MCF 10A (cell line): Measurements from ENCODE around the gene IL17C. TPM values are rescaled to one million over a fixed set of nuclear protein-coding genes. Genes with fewer than 3 reads are reported as not detected.

Experiments
- BruUV-seq: library from RNA; stranded (reverse); fragments of 400-500 nt; replicated peaks from 2 replicates; lab custom pipeline; 2021; lab: Mats Ljungman, UMichigan
- CTCF ChIA-PET: fragments of 300-600 bp; sonication (Branson Sonifier 250); formaldehyde crosslinking; extraction: SDS; loops from one replicate; lab custom pipeline; 2021; ENCODE audit warnings: antibody characterized with exemption, inconsistent platforms; lab: Yijun Ruan, JAX
- POLR2A ChIA-PET: fragments of 300-600, 350-650 bp; sonication (Branson Sonifier 250); formaldehyde crosslinking; extraction: SDS; loops from one replicate; lab custom pipeline; 2020; ENCODE audit warnings: antibody characterized with exemption, inconsistent platforms; lab: Yijun Ruan, JAX
- DNase-seq: peaks from one replicate; pipeline ENCODE4 v3.0.0-alpha.2; 2018; ENCODE audit not compliant: unreplicated experiment
- H3K27ac Mint-ChIP-seq: one replicate; pipeline ENCODE4 v1.8.0; 2022; ENCODE audit warnings: mild to moderate bottlenecking, low read depth, mixed read lengths; ENCODE audit not compliant: unreplicated experiment
- H3K27me3 Mint-ChIP-seq: one replicate; pipeline ENCODE4 v1.8.0; 2022; ENCODE audit warnings: mixed read lengths; ENCODE audit not compliant: insufficient read depth, unreplicated experiment
- H3K36me3 Mint-ChIP-seq: one replicate; pipeline ENCODE4 v1.8.0; 2022; ENCODE audit warnings: mild to moderate bottlenecking, moderate library complexity, mixed read lengths; ENCODE audit not compliant: insufficient read depth, unreplicated experiment
- H3K4me1 Mint-ChIP-seq: one replicate; pipeline ENCODE4 v1.8.0; 2022; ENCODE audit warnings: mixed read lengths; ENCODE audit not compliant: insufficient read depth, unreplicated experiment
- H3K4me3 Mint-ChIP-seq: one replicate; pipeline ENCODE4 v1.8.0; 2022; ENCODE audit warnings: mild to moderate bottlenecking, moderate library complexity, mixed read lengths; ENCODE audit not compliant: unreplicated experiment
- H3K9me3 Mint-ChIP-seq: one replicate; pipeline ENCODE4 v1.8.0; 2022; ENCODE audit warnings: mixed read lengths; ENCODE audit not compliant: unreplicated experiment
- intact Hi-C: fragments of 100-400 bp; cut with micrococcal nuclease; formaldehyde crosslinking; loops from 2 replicates; pipeline ENCODE4 v1.14.1; 2022
- total RNA-seq: library from RNA; stranded (reverse); gene quantifications from 2 replicates; pipeline ENCODE4 v1.2.3, GENCODE V29; 2022
- TF ChIP-seq, protein P1 (sequence below): fragments of 200-600 bp; IDR thresholded peaks from one replicate; pipeline ENCODE4 v1.8.0; 2022; ENCODE audit warnings: antibody characterized with exemption, mild to moderate bottlenecking; ENCODE audit not compliant: unreplicated experiment

Gene IL17C
- total RNA-seq, 1 experiment from 2014 or later, result not detected

DNA sequence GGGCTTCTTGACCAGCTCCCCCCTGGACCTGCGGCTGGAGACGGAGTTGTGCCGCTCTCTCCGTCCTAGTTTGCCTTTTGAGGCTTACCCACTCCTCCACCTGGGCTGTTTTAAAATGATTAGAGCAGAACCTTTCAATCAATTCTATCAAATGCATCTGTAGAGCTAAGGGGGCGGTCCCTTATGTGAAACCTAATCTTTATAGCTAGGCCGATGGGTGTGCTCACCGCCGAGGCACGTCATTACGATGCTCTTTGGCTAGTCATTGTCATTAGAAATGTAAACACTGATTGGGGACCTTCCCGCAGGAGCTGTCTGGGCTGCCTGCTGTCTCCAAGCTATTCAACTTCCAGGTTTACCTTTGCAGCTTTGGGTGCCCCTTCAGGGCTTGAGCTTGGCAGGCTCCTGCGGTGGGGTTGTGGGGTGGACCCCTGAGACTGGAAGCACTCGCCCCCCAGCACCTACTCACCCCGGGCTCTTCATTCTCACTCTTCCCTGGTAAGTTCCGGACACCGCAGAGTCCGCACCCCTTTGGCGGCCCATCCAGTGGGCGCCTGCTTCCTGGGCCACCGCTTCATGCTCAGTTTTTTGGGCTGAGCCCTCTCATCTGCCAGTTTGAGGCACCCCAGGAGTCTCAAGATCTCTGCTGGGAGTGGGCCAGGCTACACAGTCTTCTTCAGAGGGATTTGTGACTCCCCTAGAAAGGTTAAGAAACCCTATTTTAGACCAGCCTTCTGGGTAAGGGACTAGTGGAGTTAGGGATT, 20.9 kb upstream of the IL17C start:
- TF ChIP-seq, protein P1, sequence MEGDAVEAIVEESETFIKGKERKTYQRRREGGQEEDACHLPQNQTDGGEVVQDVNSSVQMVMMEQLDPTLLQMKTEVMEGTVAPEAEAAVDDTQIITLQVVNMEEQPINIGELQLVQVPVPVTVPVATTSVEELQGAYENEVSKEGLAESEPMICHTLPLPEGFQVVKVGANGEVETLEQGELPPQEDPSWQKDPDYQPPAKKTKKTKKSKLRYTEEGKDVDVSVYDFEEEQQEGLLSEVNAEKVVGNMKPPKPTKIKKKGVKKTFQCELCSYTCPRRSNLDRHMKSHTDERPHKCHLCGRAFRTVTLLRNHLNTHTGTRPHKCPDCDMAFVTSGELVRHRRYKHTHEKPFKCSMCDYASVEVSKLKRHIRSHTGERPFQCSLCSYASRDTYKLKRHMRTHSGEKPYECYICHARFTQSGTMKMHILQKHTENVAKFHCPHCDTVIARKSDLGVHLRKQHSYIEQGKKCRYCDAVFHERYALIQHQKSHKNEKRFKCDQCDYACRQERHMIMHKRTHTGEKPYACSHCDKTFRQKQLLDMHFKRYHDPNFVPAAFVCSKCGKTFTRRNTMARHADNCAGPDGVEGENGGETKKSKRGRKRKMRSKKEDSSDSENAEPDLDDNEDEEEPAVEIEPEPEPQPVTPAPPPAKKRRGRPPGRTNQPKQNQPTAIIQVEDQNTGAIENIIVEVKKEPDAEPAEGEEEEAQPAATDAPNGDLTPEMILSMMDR, result no peak
- H3K27ac Mint-ChIP-seq, result no peak overlapping the region
- no peaks in the 10 kb centered on the region for H3K27me3 Mint-ChIP-seq
- peaks cover 21% of the 10 kb centered on the region for H3K36me3 Mint-ChIP-seq
- no peak overlapping the region for H3K4me3 Mint-ChIP-seq
- H3K9me3 Mint-ChIP-seq, result no peaks in the 10 kb centered on the region
- H3K4me1 Mint-ChIP-seq, result no peaks in the 10 kb centered on the region
- POLR2A ChIA-PET, result interaction anchor here (0.6 kb wide), 2 partner anchors 35 to 143 kb away, joined by 3 read pairs; no protein-coding TSS in a partner anchor
- CTCF ChIA-PET, result interaction anchor here (0.7 to 1.0 kb wide), 2 partner anchors 32 to 55 kb away, joined by 3 read pairs; no protein-coding TSS in a partner anchor
- no TSS peak for BruUV-seq
- intact Hi-C loops, result no loop called here
- DNase-seq, result no peak

DNA sequence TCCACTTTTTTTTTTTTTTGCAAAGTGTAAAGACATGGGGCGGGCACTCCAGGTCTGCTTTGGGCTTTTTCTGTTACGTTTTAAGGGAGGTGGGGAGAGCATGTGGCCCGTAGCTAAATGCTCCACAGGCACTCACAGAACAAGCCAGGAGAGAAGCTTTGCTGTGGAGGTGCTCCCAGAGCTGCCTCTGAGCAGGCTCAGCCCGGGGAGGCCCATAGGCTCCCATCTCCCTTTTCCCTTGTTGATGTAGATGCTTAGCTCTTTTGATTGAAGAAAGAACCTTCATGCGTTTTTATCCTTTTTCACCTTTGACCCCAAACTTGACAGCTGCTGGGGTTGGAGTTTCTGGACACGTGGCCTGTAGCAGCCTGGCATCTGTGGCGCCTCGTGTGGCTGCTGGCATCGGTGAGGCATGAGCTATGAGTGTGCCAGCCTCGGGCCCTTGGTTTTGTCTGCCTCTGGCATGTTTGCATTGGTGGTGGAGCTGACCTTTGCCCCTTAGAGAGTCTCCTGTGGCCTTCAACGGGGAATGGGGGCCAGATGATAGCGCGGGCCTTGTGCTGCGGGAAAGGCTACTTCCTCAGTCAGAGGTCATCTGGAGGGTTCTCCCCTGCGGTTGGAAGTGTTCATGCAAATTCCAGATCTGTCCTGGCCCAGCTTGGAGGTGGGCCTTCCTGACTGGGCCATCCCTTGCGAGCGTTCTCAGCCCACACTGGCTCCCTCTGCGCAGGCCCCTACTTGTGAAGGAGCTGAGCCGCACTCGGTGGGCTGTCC, 20.0 kb upstream of the IL17C start:
- intact Hi-C loops, result no loop called here
- DNase-seq, result no peak
- H3K4me3 Mint-ChIP-seq, result no peak overlapping the region
- TF ChIP-seq, protein P1, result no peak
- H3K27me3 Mint-ChIP-seq, result no peaks in the 10 kb centered on the region
- no peaks in the 10 kb centered on the region for H3K9me3 Mint-ChIP-seq
- no TSS peak for BruUV-seq
- H3K27ac Mint-ChIP-seq, result no peak overlapping the region
- ChIA-PET CTCF (interaction anchor here (0.6 to 1.0 kb wide), 2 partner anchors 54 to 239 kb away, joined by 3 to 4 read pairs; no protein-coding TSS in a partner anchor), POLR2A (interaction anchor here (0.6 kb wide), 1 partner anchor 34 kb away, joined by 3 read pairs; no protein-coding TSS in a partner anchor)
- H3K4me1 Mint-ChIP-seq, result no peaks in the 10 kb centered on the region
- H3K36me3 Mint-ChIP-seq, result peaks cover 27% of the 10 kb centered on the region

GRCh38 chr16:88618956-88619667, 19.3 kb upstream of the IL17C start:
- intact Hi-C loops, result no loop called here
- TF ChIP-seq, protein P1, result no peak
- no peak overlapping the region for H3K4me3 Mint-ChIP-seq
- BruUV-seq, result no TSS peak
- no peak for DNase-seq
- ChIA-PET POLR2A (no interaction called here), CTCF (interaction anchor here (0.6 to 0.9 kb wide), 2 partner anchors 14 to 238 kb away, joined by 3 to 4 read pairs; no protein-coding TSS in a partner anchor)
- H3K27me3 Mint-ChIP-seq, result no peaks in the 10 kb centered on the region
- H3K9me3 Mint-ChIP-seq, result no peaks in the 10 kb centered on the region
- no peak overlapping the region for H3K27ac Mint-ChIP-seq
- peaks cover 28% of the 10 kb centered on the region for H3K36me3 Mint-ChIP-seq
- no peaks in the 10 kb centered on the region for H3K4me1 Mint-ChIP-seq
